SK-N-DZ (cell line): Measurements from ENCODE around the gene WDR27.

Source experiments
- DNase-seq: peaks from one replicate; pipeline ENCODE4 v3.0.0-alpha.2; 2015; ENCODE audit warnings: low spot score

WDR27 gene

DNA sequence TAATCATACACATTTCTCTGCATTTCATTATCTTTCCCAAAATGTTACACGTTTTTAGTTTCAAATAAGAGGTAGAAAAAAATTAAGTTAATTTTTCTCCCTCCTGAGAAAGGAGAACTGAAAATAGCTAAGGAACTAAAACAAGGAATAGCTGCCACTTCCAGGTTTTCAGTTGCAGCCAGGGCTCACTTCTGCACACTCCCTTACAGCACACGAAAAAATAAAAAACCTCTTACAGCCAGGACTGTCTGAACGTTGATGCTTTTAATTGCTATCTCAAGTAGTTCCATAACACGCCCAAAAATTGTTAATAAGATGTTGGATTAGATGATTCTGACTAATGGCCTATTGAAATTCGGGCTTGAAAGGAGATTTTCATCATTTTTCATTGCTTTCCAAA is 294.5 kb downstream of the WDR27 start:
- DNase-seq: no peak
